HepG2 (cell line): ENCODE results near the gene RABIF. TPM values are rescaled to one million over a fixed set of nuclear protein-coding genes. Genes with fewer than 3 reads are reported as not detected.
A peak's percentile ranks its signal among the peaks of the same experiment; 100 is the strongest.

ENCODE experiments used
- FOXK2 ChIP-seq: fragments of 450-650 bp; IDR thresholded peaks from 2 replicates; pipeline ENCODE4 v1.6.1; 2016
- GZF1 ChIP-seq: sonication (generic); formaldehyde crosslinking; IDR thresholded peaks from 2 replicates; pipeline ENCODE4 v1.5.1; 2020; ENCODE audit warnings: mild to moderate bottlenecking, missing genetic modification reagents
- HNF4A ChIP-seq: sonication (generic); formaldehyde crosslinking; IDR thresholded peaks from 2 replicates; pipeline ENCODE4 v1.4.0; 2020; ENCODE audit warnings: missing genetic modification reagents
- KLF15 ChIP-seq: sonication (generic); formaldehyde crosslinking; IDR thresholded peaks from 2 replicates; pipeline ENCODE4 v1.8.1; 2023; ENCODE audit warnings: borderline replicate concordance, mild to moderate bottlenecking, inconsistent platforms, missing genetic modification reagents, mixed read lengths
- KLF9 ChIP-seq: IDR thresholded peaks from 2 replicates; pipeline ENCODE4 v1.6.1; 2016; ENCODE audit warnings: low read depth
- NFAT5 ChIP-seq: sonication (generic); formaldehyde crosslinking; IDR thresholded peaks from 2 replicates; pipeline ENCODE4 v1.4.0; 2020; ENCODE audit warnings: missing genetic modification reagents
- PAXIP1 ChIP-seq: sonication (generic); formaldehyde crosslinking; conservative IDR thresholded peaks from 2 replicates; pipeline ENCODE4 v1.4.0; 2020; ENCODE audit warnings: mild to moderate bottlenecking, missing genetic modification reagents, moderate library complexity
- PHF5A ChIP-seq: IDR thresholded peaks from one replicate; pipeline ENCODE4 v1.6.1; 2018; ENCODE audit warnings: low read depth, missing genetic modification reagents; ENCODE audit not compliant: unreplicated experiment
- PRMT3 ChIP-seq: sonication (generic); formaldehyde crosslinking; IDR thresholded peaks from 2 replicates; pipeline ENCODE4 v1.8.1; 2022; ENCODE audit warnings: low read depth, mild to moderate bottlenecking, moderate library complexity, missing genetic modification reagents, borderline replicate concordance
- ZNF605 ChIP-seq: sonication (generic); formaldehyde crosslinking; IDR thresholded peaks from 2 replicates; pipeline ENCODE4 v1.8.0; 2022; ENCODE audit warnings: mild to moderate bottlenecking, missing genetic modification reagents
- ZNF709 ChIP-seq: sonication (generic); formaldehyde crosslinking; IDR thresholded peaks from 2 replicates; pipeline ENCODE4 v1.5.0; 2020; ENCODE audit warnings: mild to moderate bottlenecking, missing genetic modification reagents
- ZNF746 ChIP-seq: sonication (generic); formaldehyde crosslinking; IDR thresholded peaks from 2 replicates; pipeline ENCODE4 v1.8.0; 2022; ENCODE audit warnings: mild to moderate bottlenecking, missing genetic modification reagents
- ZNF788 ChIP-seq: sonication (generic); formaldehyde crosslinking; IDR thresholded peaks from 2 replicates; pipeline ENCODE4 v1.5.0; 2020; ENCODE audit warnings: mild to moderate bottlenecking, missing genetic modification reagents, borderline replicate concordance
- polyA plus RNA-seq, 8 experiments: library from polyadenylated mRNA; depleted of rRNA in 3 of 8; stranded (reverse) in 7 of 8; unstranded in 1 of 8; fragments of >200 nt; fragmentation: Illumina TruSeq in 4 of 8; extraction: Trizol in 4 of 8; gene quantifications; 2 replicates each; pipeline versions ENCODE4 v1.2.1 to v1.2.3, GENCODE V29; 2011 to 2016; ENCODE audit warnings: low read depth in 4 of 8, missing spikeins in 1 of 8, mixed read lengths in 1 of 8; ENCODE audit not compliant: insufficient read depth in 1 of 8
- total RNA-seq, 5 experiments: library from RNA; depleted of rRNA; stranded (reverse); fragments of >200 nt; fragmentation: Illumina TruSeq; extraction: Trizol; gene quantifications; 2 replicates each; pipeline ENCODE4 v1.2.3, GENCODE V29; 2016; ENCODE audit warnings: low read depth in 1 of 5
- TF ChIP-seq, protein P1 (sequence below): sonication (generic); formaldehyde crosslinking; conservative IDR thresholded peaks from 2 replicates; pipeline ENCODE4 v1.8.1; 2023; ENCODE audit warnings: missing genetic modification reagents
- TF ChIP-seq, protein P2 (sequence below): IDR thresholded peaks from 2 replicates; pipeline ENCODE4 v1.6.1; 2016; ENCODE audit warnings: mild to moderate bottlenecking, missing biosample characterization, missing genetic modification reagents
- TF ChIP-seq, protein P3 (sequence below): sonication (generic); formaldehyde crosslinking; IDR thresholded peaks from 2 replicates; pipeline ENCODE4 v1.8.1; 2023; ENCODE audit warnings: mild to moderate bottlenecking, missing genetic modification reagents

The RABIF gene
- total and polyA plus RNA-seq, 2 of the 13 experiments (the other 11 are each of a cell fraction or from before 2014, with no cell fraction given) = 7.6 to 8.3 TPM

- TF ChIP-seq, protein P1, sequence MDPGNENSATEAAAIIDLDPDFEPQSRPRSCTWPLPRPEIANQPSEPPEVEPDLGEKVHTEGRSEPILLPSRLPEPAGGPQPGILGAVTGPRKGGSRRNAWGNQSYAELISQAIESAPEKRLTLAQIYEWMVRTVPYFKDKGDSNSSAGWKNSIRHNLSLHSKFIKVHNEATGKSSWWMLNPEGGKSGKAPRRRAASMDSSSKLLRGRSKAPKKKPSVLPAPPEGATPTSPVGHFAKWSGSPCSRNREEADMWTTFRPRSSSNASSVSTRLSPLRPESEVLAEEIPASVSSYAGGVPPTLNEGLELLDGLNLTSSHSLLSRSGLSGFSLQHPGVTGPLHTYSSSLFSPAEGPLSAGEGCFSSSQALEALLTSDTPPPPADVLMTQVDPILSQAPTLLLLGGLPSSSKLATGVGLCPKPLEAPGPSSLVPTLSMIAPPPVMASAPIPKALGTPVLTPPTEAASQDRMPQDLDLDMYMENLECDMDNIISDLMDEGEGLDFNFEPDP = no peak
- TF ChIP-seq PAXIP1 (CRISPR knock-in tag) = peak; percentile 61
- TF ChIP-seq FOXK2 = no peak
- TF ChIP-seq ZNF788 = peak; percentile 81; the same call in 1 of the 2 replicates
- TF ChIP-seq ZNF709 (CRISPR knock-in tag) = no peak
- TF ChIP-seq, protein P2, sequence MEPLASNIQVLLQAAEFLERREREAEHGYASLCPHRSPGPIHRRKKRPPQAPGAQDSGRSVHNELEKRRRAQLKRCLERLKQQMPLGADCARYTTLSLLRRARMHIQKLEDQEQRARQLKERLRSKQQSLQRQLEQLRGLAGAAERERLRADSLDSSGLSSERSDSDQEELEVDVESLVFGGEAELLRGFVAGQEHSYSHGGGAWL (CRISPR knock-in tag) = peak; percentile 78; the same call in 1 of the 2 replicates
- no peak for TF ChIP-seq ZNF746
- TF ChIP-seq NFAT5 (CRISPR knock-in tag) = 0 out of 2 replicates have a peak, but pooled peaks have one; percentile 54
- TF ChIP-seq PHF5A (CRISPR knock-in tag) = no peak
- TF ChIP-seq HNF4A (CRISPR knock-in tag) = 0 out of 2 replicates have a peak, but pooled peaks have one; percentile 18
- TF ChIP-seq GZF1 (CRISPR knock-in tag) = no peak
- no peak for TF ChIP-seq PRMT3 (CRISPR knock-in tag)
- TF ChIP-seq, protein P3, sequence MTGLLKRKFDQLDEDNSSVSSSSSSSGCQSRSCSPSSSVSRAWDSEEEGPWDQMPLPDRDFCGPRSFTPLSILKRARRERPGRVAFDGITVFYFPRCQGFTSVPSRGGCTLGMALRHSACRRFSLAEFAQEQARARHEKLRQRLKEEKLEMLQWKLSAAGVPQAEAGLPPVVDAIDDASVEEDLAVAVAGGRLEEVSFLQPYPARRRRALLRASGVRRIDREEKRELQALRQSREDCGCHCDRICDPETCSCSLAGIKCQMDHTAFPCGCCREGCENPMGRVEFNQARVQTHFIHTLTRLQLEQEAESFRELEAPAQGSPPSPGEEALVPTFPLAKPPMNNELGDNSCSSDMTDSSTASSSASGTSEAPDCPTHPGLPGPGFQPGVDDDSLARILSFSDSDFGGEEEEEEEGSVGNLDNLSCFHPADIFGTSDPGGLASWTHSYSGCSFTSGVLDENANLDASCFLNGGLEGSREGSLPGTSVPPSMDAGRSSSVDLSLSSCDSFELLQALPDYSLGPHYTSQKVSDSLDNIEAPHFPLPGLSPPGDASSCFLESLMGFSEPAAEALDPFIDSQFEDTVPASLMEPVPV = 0 out of 2 replicates have a peak, but pooled peaks have one; percentile 51
- 0 out of 2 replicates have a peak, but pooled peaks have one; percentile 32 for TF ChIP-seq KLF9 (CRISPR knock-in tag)
- TF ChIP-seq KLF15 (CRISPR knock-in tag) = peak; percentile 71; the same call in 1 of the 2 replicates
- peak; percentile 84 for TF ChIP-seq ZNF605 (CRISPR knock-in tag)
Observed at GRCh38 chr1:202888531-202889360, at the start of gene RABIF (continued).
